Esophagus muscularis mucosa (tissue), 3 donors: ENCODE results near the gene AUH.

Source experiments
- POLR2AphosphoS5 ChIP-seq, 2 donors: sonication (generic); formaldehyde crosslinking; IDR thresholded peaks; one replicate each; pipeline ENCODE4 v1.6.1; 2017; ENCODE audit warnings: antibody characterized with exemption in 2 of 2
- TF ChIP-seq, protein P1 (sequence below), 3 experiments: fragments of 200-600 bp in 2 of 3; fragments of 450-650 bp in 1 of 3; sonication (generic) in 2 of 3; IDR thresholded peaks; one replicate each; pipeline ENCODE4 v1.5.1; 2017 to 2019; ENCODE audit warnings: antibody characterized with exemption in 3 of 3, mild to moderate bottlenecking in 2 of 3, moderate library complexity in 1 of 3

DNA sequence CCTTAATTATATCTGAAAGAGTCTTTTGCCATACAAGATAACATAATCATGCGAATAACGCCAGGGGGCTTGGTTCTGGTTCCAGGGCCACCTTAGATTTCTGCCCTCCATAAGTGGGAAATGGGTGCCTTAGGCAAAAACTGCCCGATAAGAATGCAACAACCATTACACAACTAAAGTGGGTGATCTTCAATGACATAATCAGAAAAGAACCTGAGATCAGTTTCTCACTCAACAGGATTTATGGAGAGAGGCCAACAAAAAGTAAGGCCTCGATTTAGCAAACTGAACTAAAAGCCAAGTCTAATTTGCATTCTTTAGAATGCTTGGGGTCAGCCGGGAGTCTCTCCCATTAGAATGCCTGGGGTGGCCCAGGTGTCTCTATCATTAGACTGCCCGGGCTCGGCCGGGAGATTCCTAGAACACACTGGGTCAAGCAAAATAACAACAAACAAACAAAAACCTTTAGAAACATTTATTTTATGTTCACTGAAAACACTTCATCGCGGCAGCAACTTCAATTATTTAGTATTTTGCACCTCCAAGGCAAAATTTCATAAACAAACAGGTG lies 194.8 kb downstream of the AUH start:
- TF ChIP-seq, protein P1, sequence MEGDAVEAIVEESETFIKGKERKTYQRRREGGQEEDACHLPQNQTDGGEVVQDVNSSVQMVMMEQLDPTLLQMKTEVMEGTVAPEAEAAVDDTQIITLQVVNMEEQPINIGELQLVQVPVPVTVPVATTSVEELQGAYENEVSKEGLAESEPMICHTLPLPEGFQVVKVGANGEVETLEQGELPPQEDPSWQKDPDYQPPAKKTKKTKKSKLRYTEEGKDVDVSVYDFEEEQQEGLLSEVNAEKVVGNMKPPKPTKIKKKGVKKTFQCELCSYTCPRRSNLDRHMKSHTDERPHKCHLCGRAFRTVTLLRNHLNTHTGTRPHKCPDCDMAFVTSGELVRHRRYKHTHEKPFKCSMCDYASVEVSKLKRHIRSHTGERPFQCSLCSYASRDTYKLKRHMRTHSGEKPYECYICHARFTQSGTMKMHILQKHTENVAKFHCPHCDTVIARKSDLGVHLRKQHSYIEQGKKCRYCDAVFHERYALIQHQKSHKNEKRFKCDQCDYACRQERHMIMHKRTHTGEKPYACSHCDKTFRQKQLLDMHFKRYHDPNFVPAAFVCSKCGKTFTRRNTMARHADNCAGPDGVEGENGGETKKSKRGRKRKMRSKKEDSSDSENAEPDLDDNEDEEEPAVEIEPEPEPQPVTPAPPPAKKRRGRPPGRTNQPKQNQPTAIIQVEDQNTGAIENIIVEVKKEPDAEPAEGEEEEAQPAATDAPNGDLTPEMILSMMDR (IDR thresholded peaks at IDR 0.05), result no peak
- no peak for TF ChIP-seq POLR2AphosphoS5 (IDR thresholded peaks at IDR 0.05)
